K562 (cell line): ENCODE data around the gene MSI1. TPM values are rescaled to one million over a fixed set of nuclear protein-coding genes. Genes with fewer than 3 reads are reported as not detected.

Experiments used
- ATAC-seq: fragments of 200-7000 bp; cut with Tn5 transposase; 3 replicates; pipeline ENCODE4 v1.9.1; 2020; ENCODE audit warnings: moderate library complexity
- BruUV-seq: library from RNA; stranded (reverse); fragments of 400-500 nt; replicated peaks from 2 replicates; lab custom pipeline; 2021; lab: Mats Ljungman, UMichigan
- CTCF ChIA-PET: fragments of 300-600 bp; formaldehyde crosslinking; extraction: SDS; loops from one replicate; lab custom pipeline; 2021; ENCODE audit warnings: low intra/inter-chr PET ratio; lab: Yijun Ruan, JAX
- POLR2A ChIA-PET: fragments of 300-600, 350-650 bp; sonication (Branson Sonifier 250); formaldehyde crosslinking; extraction: SDS; loops from one replicate; lab custom pipeline; 2021; ENCODE audit warnings: antibody characterized with exemption, inconsistent platforms; lab: Yijun Ruan, JAX
- DNase-seq, 4 experiments: peaks; one replicate each; pipeline versions ENCODE4 v3.0.0 to v3.0.0-alpha.2; 2011 to 2018; ENCODE audit warnings: low spot score in 3 of 4, mixed read lengths in 3 of 4; ENCODE audit errors: extremely low read depth in 1 of 4
- FAIRE-seq: peaks from 2 replicates; lab custom pipeline; 2011; peaks lifted over from hg19 to GRCh38; lab: Jason Lieb, UNC
- H2AFZ ChIP-seq: 2 replicates; pipeline ENCODE4 v1.6.0; 2011; ENCODE audit warnings: low read depth, low read length, control low read depth, inconsistent platforms
- H3K27ac ChIP-seq: fragments of 200-600 bp; 3 replicates; pipeline ENCODE4 v1.8.0; 2011; ENCODE audit warnings: low read depth, mild to moderate bottlenecking, control low read depth, inconsistent platforms, low read length, moderate library complexity, mixed read lengths; ENCODE audit errors: extremely low read depth
- H3K27me3 ChIP-seq, 2 experiments: fragments of 300-600 bp in 1 of 2; 2 replicates in 1 of 2; 3 replicates in 1 of 2; pipeline versions ENCODE4 v1.6.0 to v1.8.0; 2011; ENCODE audit warnings: inconsistent platforms in 2 of 2, low read length in 2 of 2, mild to moderate bottlenecking in 1 of 2, mixed read lengths in 1 of 2, moderate library complexity in 1 of 2; ENCODE audit not compliant: control insufficient read depth in 2 of 2, insufficient read depth in 2 of 2
- H3K36me3 ChIP-seq: fragments of 300-600 bp; 3 replicates; pipeline ENCODE4 v1.8.0; 2011; ENCODE audit warnings: mild to moderate bottlenecking, low read length, inconsistent platforms; ENCODE audit not compliant: control insufficient read depth, insufficient read depth
- H3K4me1 ChIP-seq, 2 experiments: fragments of 200-600 bp in 1 of 2; replicated peaks in 1 of 2; 2 replicates in 1 of 2; 3 replicates in 1 of 2; pipeline versions ENCODE4 v1.5.1 to v1.8.0; 2011; ENCODE audit warnings: inconsistent platforms in 2 of 2, low read length in 2 of 2, mild to moderate bottlenecking in 1 of 2, mixed read lengths in 1 of 2, moderate library complexity in 1 of 2; ENCODE audit not compliant: control insufficient read depth in 2 of 2, insufficient read depth in 2 of 2
- H3K4me2 ChIP-seq: 2 replicates; pipeline ENCODE4 v1.6.1; 2011; ENCODE audit warnings: low read length, control low read depth, inconsistent platforms, mixed read lengths; ENCODE audit not compliant: insufficient read depth
- H3K4me3 ChIP-seq: fragments of 200-600 bp; sonication (generic), shearing (Covaris generic); 2 replicates; pipeline ENCODE4 v1.5.1; 2016; ENCODE audit warnings: control low read depth, inconsistent platforms
- H3K79me2 ChIP-seq: fragments of 200-600 bp; 3 replicates; pipeline ENCODE4 v1.8.0; 2011; ENCODE audit warnings: low read length, inconsistent platforms; ENCODE audit not compliant: control insufficient read depth, insufficient read depth
- H3K9ac ChIP-seq, 2 experiments: 2 replicates each; pipeline versions ENCODE4 v1.6.0 to v1.6.1; 2011; ENCODE audit warnings: low read depth in 2 of 2, low read length in 2 of 2, control low read depth in 1 of 2, inconsistent platforms in 1 of 2, mild to moderate bottlenecking in 1 of 2, mixed read lengths in 1 of 2; ENCODE audit not compliant: insufficient read depth in 1 of 2
- H3K9me1 ChIP-seq: one replicate; pipeline ENCODE4 v1.6.0; 2011; ENCODE audit warnings: inconsistent platforms, mild to moderate bottlenecking, low read length, moderate library complexity; ENCODE audit not compliant: control insufficient read depth, insufficient read depth
- H3K9me3 ChIP-seq: replicated peaks from 2 replicates; pipeline ENCODE4 v1.5.1; 2011; ENCODE audit warnings: low read depth, low read length, inconsistent platforms; ENCODE audit not compliant: control insufficient read depth, insufficient read depth
- H4K20me1 ChIP-seq: replicated peaks from 2 replicates; pipeline ENCODE4 v1.6.1; 2011; ENCODE audit warnings: low read length, inconsistent platforms, mixed read lengths; ENCODE audit not compliant: control insufficient read depth, insufficient read depth
- CHD1 ChIP-seq: fragments of 200-600 bp; sonication (generic); IDR thresholded peaks from one replicate; pipeline ENCODE4 v1.6.1; 2012; ENCODE audit warnings: mild to moderate bottlenecking, moderate library complexity, low read length, inconsistent platforms
- FOS ChIP-seq: IDR thresholded peaks from 3 replicates; pipeline ENCODE4 v1.6.1; 2011; ENCODE audit not compliant: insufficient read length; ENCODE audit errors: extremely low read depth
- PHF20 ChIP-seq: fragments of 450-650 bp; IDR thresholded peaks from 2 replicates; pipeline ENCODE4 v1.6.1; 2018; ENCODE audit not compliant: partially characterized antibody
- STAT5B ChIP-seq: fragments of 250-450 bp; sonication (Bioruptor Pico); IDR thresholded peaks from 2 replicates; pipeline ENCODE4 v1.8.0; 2021; ENCODE audit warnings: mild to moderate bottlenecking, inconsistent platforms
- ZBTB8A ChIP-seq: fragments of 450-650 bp; IDR thresholded peaks from 2 replicates; pipeline ENCODE4 v1.6.1; 2018; ENCODE audit warnings: mild to moderate bottlenecking, moderate library complexity; ENCODE audit not compliant: partially characterized antibody
- ZNF766 ChIP-seq: fragments of 200-800 bp; sonication (Bioruptor generic); conservative IDR thresholded peaks from 2 replicates; pipeline ENCODE4 v1.6.1; 2016; ENCODE audit warnings: missing genetic modification characterization, missing compliant biosample characterization
- ZNF785 ChIP-seq: fragments of 250-450 bp; sonication (Bioruptor Pico); IDR thresholded peaks from 2 replicates; pipeline ENCODE4 v1.4.0; 2020; ENCODE audit warnings: mild to moderate bottlenecking
- WGBS: fragments of 100-300 bp; shearing (Covaris generic); methylation state at CpG from one replicate; pipeline ENCODE4 v1.1.6; 2016; ENCODE audit warnings: low coverage, mixed read lengths; ENCODE audit not compliant: insufficient coverage; ENCODE audit errors: missing lambda C conversion rate; 5-methylcytosine and 5-hydroxymethylcytosine counted together
- in situ Hi-C: fragments of 300-500 bp; cut with MboI; formaldehyde crosslinking; loops from 4 replicates; pipeline ENCODE4 v1.15.0; 2018; ENCODE audit warnings: inconsistent platforms, mixed read lengths
- intact Hi-C: fragments of 100-400 bp; cut with micrococcal nuclease; formaldehyde crosslinking; loops from 2 replicates; pipeline ENCODE4 v1.14.2; 2022
- polyA plus RNA-seq, 8 experiments: library from polyadenylated mRNA; depleted of rRNA in 4 of 8; stranded (reverse) in 5 of 8; unstranded in 3 of 8; fragments of >200 nt; fragmentation: Nextera tagmentation in 2 of 8; fragmentation: Illumina TruSeq in 1 of 8; extraction: Ambion mirVana in 2 of 8; extraction: Trizol in 1 of 8; gene quantifications; 2 replicates each; pipeline versions ENCODE4 v1.2.1 to v1.2.3, GENCODE V29; 2011 to 2014; ENCODE audit warnings: inconsistent platforms in 1 of 8, missing spikeins in 1 of 8
- total RNA-seq, 7 experiments: library from RNA; depleted of rRNA in 6 of 7; stranded (reverse); fragments of >200 nt in 6 of 7; fragmentation: Illumina TruSeq in 2 of 7; extraction: Trizol in 2 of 7; gene quantifications; 2 replicates each; pipeline versions ENCODE4 v1.2.1 to v1.2.3, GENCODE V29; 2011 to 2021; ENCODE audit warnings: low replicate concordance in 1 of 7
- TF ChIP-seq, protein P1 (sequence below): fragments of 450-650 bp; IDR thresholded peaks from 2 replicates; pipeline ENCODE4 v1.6.1; 2018; ENCODE audit warnings: mild to moderate bottlenecking, low read depth; ENCODE audit not compliant: partially characterized antibody
- TF ChIP-seq, protein P2 (sequence below): sonication (generic); IDR thresholded peaks from 2 replicates; pipeline ENCODE4 v1.6.1; 2016
- TF ChIP-seq, protein P3 (sequence below), 2 experiments: IDR thresholded peaks; 2 replicates each; pipeline ENCODE4 v1.6.1; 2012; ENCODE audit warnings: improper control_type of control experiment in 2 of 2, low read depth in 2 of 2, low read length in 2 of 2, borderline replicate concordance in 1 of 2
- TF ChIP-seq, protein P4 (sequence below), 2 experiments: fragments of 450-650 bp; conservative IDR thresholded peaks; 2 replicates each; pipeline ENCODE4 v1.6.1; 2017; ENCODE audit warnings: mild to moderate bottlenecking in 2 of 2, moderate library complexity in 2 of 2
- TF ChIP-seq, protein P5 (sequence below), 2 experiments: fragments of 250-450 bp in 1 of 2; fragments of 450-650 bp in 1 of 2; sonication (Bioruptor Pico) in 1 of 2; IDR thresholded peaks; 2 replicates each; pipeline versions ENCODE4 v1.6.1 to v1.8.0; 2016 to 2021; ENCODE audit warnings: mild to moderate bottlenecking in 2 of 2, moderate library complexity in 2 of 2, missing compliant biosample characterization in 1 of 2, missing genetic modification characterization in 1 of 2
- TF ChIP-seq, protein P6 (sequence below): sonication (generic); formaldehyde crosslinking; IDR thresholded peaks from 2 replicates; pipeline ENCODE4 v1.8.0; 2022; ENCODE audit warnings: missing genetic modification reagents, mild to moderate bottlenecking, moderate library complexity, borderline replicate concordance

Gene MSI1
- total and polyA plus RNA-seq, 9 of the 15 experiments (the other 6 are each of a cell fraction or from before 2014, with no cell fraction given): 0.16 TPM; not detected in 8

DNA sequence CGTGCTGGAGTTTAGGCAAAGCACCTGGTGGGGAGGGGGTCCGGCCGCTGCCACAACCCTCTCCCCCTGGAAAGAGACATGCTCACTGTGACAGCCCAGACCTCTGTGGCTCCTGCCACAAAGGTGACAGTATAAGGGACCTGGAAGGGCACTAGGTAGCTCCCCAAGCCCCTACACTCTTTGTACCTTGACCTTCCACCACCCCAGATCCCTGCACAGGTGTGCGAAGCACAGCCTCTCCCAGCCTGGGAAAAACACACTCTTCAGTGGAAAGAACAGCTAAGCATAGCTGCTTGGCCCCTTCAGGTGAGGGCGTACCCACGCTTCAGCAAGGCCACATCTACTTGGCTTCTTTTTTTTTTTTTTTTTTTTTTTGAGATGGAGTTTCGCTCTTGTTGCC, 36.4 kb downstream of the MSI1 start:
- no peak for DNase-seq
- ChIA-PET POLR2A (interaction anchor here (0.7 kb wide), 1 partner anchor 277 kb away, joined by 3 read pairs; no protein-coding TSS in a partner anchor), CTCF (no interaction called here)
- WGBS: 6% methylated on average over 5 of the region's 7 CpGs
- Histone ChIP-seq H3K9me3 (peaks cover 4% of the 10 kb centered on the region; the same call in 1 of the 2 replicates), H3K27ac (no peak overlapping the region), H3K4me2 (no peak overlapping the region), H3K79me2 (no peaks in the 10 kb centered on the region), H4K20me1 (peaks cover 3% of the 10 kb centered on the region; the same call in 1 of the 2 replicates), H3K4me1 (no peaks in the 10 kb centered on the region; a peak in 1 of 5 replicates), H2AFZ (no peak overlapping the region), H3K36me3 (no peaks in the 10 kb centered on the region), H3K9ac (no peak overlapping the region), H3K27me3 (peaks cover 19 to 21% of the 10 kb centered on the region in 2 experiments; a peak in 3 of 5 replicates), H3K9me1 (no peaks in the 10 kb centered on the region), H3K4me3 (no peak overlapping the region)
- FAIRE-seq: no peak
- in situ Hi-C loops (loop anchor here (25.0 kb wide), 1 partner anchor 330 kb away; no protein-coding TSS in a partner anchor), intact Hi-C loops (no loop called here)
- no peak for ATAC-seq
- no TSS peak for BruUV-seq
- TF ChIP-seq ZNF785 (CRISPR knock-in tag) (no peak), ZNF766 (CRISPR knock-in tag) (no peak), ZBTB8A (no peak), STAT5B (no peak), PHF20 (no peak), FOS (no peak), CHD1 (no peak)
- TF ChIP-seq, protein P1, sequence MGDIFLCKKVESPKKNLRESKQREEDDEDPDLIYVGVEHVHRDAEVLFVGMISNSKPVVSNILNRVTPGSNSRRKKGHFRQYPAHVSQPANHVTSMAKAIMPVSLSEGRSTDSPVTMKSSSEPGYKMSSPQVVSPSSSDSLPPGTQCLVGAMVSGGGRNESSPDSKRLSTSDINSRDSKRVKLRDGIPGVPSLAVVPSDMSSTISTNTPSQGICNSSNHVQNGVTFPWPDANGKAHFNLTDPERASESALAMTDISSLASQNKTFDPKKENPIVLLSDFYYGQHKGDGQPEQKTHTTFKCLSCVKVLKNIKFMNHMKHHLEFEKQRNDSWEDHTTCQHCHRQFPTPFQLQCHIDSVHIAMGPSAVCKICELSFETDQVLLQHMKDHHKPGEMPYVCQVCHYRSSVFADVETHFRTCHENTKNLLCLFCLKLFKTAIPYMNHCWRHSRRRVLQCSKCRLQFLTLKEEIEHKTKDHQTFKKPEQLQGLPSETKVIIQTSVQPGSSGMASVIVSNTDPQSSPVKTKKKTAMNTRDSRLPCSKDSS: no peak
- TF ChIP-seq, protein P2, sequence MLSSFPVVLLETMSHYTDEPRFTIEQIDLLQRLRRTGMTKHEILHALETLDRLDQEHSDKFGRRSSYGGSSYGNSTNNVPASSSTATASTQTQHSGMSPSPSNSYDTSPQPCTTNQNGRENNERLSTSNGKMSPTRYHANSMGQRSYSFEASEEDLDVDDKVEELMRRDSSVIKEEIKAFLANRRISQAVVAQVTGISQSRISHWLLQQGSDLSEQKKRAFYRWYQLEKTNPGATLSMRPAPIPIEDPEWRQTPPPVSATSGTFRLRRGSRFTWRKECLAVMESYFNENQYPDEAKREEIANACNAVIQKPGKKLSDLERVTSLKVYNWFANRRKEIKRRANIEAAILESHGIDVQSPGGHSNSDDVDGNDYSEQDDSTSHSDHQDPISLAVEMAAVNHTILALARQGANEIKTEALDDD: no peak
- TF ChIP-seq, protein P3, sequence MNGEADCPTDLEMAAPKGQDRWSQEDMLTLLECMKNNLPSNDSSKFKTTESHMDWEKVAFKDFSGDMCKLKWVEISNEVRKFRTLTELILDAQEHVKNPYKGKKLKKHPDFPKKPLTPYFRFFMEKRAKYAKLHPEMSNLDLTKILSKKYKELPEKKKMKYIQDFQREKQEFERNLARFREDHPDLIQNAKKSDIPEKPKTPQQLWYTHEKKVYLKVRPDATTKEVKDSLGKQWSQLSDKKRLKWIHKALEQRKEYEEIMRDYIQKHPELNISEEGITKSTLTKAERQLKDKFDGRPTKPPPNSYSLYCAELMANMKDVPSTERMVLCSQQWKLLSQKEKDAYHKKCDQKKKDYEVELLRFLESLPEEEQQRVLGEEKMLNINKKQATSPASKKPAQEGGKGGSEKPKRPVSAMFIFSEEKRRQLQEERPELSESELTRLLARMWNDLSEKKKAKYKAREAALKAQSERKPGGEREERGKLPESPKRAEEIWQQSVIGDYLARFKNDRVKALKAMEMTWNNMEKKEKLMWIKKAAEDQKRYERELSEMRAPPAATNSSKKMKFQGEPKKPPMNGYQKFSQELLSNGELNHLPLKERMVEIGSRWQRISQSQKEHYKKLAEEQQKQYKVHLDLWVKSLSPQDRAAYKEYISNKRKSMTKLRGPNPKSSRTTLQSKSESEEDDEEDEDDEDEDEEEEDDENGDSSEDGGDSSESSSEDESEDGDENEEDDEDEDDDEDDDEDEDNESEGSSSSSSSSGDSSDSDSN (IDR thresholded peaks at IDR 0.05; ENCODE audit: borderline replicate concordance in 1 of 2, low read depth in 2 of 2, low read length in 2 of 2): no peak
- TF ChIP-seq, protein P4, sequence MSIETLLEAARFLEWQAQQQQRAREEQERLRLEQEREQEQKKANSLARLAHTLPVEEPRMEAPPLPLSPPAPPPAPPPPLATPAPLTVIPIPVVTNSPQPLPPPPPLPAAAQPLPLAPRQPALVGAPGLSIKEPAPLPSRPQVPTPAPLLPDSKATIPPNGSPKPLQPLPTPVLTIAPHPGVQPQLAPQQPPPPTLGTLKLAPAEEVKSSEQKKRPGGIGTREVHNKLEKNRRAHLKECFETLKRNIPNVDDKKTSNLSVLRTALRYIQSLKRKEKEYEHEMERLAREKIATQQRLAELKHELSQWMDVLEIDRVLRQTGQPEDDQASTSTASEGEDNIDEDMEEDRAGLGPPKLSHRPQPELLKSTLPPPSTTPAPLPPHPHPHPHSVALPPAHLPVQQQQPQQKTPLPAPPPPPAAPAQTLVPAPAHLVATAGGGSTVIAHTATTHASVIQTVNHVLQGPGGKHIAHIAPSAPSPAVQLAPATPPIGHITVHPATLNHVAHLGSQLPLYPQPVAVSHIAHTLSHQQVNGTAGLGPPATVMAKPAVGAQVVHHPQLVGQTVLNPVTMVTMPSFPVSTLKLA (conservative IDR thresholded peaks at IDR 0.05): no peak
- TF ChIP-seq, protein P5, sequence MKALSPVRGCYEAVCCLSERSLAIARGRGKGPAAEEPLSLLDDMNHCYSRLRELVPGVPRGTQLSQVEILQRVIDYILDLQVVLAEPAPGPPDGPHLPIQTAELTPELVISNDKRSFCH (CRISPR knock-in tag; IDR thresholded peaks at IDR 0.05): no peak
- TF ChIP-seq, protein P5 (tag; IDR thresholded peaks at IDR 0.05): no peak
- TF ChIP-seq, protein P6, sequence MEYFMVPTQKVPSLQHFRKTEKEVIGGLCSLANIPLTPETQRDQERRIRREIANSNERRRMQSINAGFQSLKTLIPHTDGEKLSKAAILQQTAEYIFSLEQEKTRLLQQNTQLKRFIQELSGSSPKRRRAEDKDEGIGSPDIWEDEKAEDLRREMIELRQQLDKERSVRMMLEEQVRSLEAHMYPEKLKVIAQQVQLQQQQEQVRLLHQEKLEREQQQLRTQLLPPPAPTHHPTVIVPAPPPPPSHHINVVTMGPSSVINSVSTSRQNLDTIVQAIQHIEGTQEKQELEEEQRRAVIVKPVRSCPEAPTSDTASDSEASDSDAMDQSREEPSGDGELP (CRISPR knock-in tag): no peak
